ENCODE data around the gene PGPEP1.

Gene PGPEP1

DNA sequence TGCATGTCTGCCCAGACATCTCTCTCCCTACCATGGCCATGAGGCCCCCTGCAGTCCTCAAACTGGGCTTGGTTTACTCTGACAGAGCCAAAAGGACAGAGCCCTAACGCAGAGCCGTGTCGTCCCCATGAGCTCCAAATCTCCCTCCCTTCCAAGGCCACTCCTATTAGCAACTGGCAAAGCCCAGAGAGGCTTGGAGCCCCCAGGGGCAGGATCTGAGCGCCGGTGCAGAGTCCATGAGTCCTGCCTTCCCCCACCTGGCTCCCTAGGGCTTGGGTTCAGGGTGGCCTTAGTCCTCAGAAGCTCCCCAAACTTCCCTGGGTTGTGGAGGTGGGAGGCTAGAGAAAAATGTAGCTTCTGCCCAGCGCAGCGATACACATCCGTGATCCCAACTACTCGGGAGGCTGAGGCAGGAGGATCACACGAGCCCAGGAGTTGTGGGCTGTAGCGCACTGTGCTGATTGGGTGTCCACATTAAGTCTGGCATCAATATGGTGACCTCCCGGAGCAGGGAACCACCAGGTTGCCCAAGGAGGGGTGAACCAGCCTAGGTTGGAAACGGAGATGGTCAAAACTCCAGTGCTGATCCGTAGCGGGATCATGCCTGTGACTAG is 7.4 kb upstream of the PGPEP1 start:
- no peak overlapping the region for H3K4me3 ChIP-seq (ENCODE audit: low read length, poor library complexity, severe bottlenecking)
- no peaks in the 10 kb centered on the region for H3K36me3 ChIP-seq (ENCODE audit: insufficient read depth, low read length)
- no peaks in the 10 kb centered on the region for H3K27me3 ChIP-seq (ENCODE audit: insufficient read depth, low read length, poor library complexity, severe bottlenecking)
- TF ChIP-seq EZH2phosphoT487 (IDR thresholded peaks at IDR 0.05; ENCODE audit: borderline replicate concordance) = no peak
- TF ChIP-seq, protein P1, sequence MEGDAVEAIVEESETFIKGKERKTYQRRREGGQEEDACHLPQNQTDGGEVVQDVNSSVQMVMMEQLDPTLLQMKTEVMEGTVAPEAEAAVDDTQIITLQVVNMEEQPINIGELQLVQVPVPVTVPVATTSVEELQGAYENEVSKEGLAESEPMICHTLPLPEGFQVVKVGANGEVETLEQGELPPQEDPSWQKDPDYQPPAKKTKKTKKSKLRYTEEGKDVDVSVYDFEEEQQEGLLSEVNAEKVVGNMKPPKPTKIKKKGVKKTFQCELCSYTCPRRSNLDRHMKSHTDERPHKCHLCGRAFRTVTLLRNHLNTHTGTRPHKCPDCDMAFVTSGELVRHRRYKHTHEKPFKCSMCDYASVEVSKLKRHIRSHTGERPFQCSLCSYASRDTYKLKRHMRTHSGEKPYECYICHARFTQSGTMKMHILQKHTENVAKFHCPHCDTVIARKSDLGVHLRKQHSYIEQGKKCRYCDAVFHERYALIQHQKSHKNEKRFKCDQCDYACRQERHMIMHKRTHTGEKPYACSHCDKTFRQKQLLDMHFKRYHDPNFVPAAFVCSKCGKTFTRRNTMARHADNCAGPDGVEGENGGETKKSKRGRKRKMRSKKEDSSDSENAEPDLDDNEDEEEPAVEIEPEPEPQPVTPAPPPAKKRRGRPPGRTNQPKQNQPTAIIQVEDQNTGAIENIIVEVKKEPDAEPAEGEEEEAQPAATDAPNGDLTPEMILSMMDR (conservative IDR thresholded peaks at IDR 0.05; ENCODE audit: low read length) = no peak
- peaks cover 8% of the 10 kb centered on the region for H3K4me1 ChIP-seq (ENCODE audit: insufficient read depth, low read length, poor library complexity, severe bottlenecking)
- H3K4me2 ChIP-seq (ENCODE audit: low read depth, low read length, poor library complexity, severe bottlenecking) = no peak overlapping the region
- no peaks in the 10 kb centered on the region for H3K9me2 ChIP-seq (replicated peaks; ENCODE audit: low read depth, low read length)
- no peaks in the 10 kb centered on the region for H3K9me3 ChIP-seq (ENCODE audit: insufficient read depth, low read depth, low read length)
- no peaks in the 10 kb centered on the region for H3K79me2 ChIP-seq (ENCODE audit: insufficient read depth, low read length)
- no peaks in the 10 kb centered on the region for H3F3A ChIP-seq (ENCODE audit: low read depth)
- no peak overlapping the region for H2AFZ ChIP-seq (ENCODE audit: low read length)
- H3K9ac ChIP-seq (ENCODE audit: low read depth, low read length, poor library complexity, severe bottlenecking) = no peak overlapping the region
- no peaks in the 10 kb centered on the region for H4K20me1 ChIP-seq (ENCODE audit: insufficient read depth, low read length, poor library complexity, severe bottlenecking)

DNA sequence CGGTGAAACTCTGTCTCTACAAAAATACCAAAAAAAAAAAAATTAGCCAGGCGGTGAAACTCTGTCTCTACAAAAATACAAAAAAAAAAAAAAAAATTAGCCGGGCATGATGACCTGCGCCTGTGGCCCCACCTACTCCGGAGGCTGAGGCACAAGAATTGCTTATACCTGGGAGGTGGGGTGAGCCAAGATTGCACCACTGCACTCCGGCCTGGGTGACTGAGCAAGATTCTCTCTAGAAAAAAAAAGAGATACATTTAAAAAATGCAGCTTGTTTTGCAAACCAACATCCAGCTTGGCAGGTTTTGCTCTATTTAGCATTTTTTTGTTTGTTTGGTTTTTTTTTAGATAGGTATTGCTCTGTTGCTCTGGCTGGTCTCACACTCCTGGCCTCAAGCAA is 6.7 kb upstream of the PGPEP1 start:
- TF ChIP-seq, protein P1 (conservative IDR thresholded peaks at IDR 0.05; ENCODE audit: low read length) = no peak
- no peaks in the 10 kb centered on the region for H3F3A ChIP-seq (ENCODE audit: low read depth)
- no peak overlapping the region for H3K4me2 ChIP-seq (ENCODE audit: low read depth, low read length, poor library complexity, severe bottlenecking)
- H4K20me1 ChIP-seq (ENCODE audit: insufficient read depth, low read length, poor library complexity, severe bottlenecking) = no peaks in the 10 kb centered on the region
- peaks cover 7% of the 10 kb centered on the region for H3K4me1 ChIP-seq (ENCODE audit: insufficient read depth, low read length, poor library complexity, severe bottlenecking)
- H3K9ac ChIP-seq (ENCODE audit: low read depth, low read length, poor library complexity, severe bottlenecking) = no peak overlapping the region
- no peak overlapping the region for H2AFZ ChIP-seq (ENCODE audit: low read length)
- H3K79me2 ChIP-seq (ENCODE audit: insufficient read depth, low read length) = no peaks in the 10 kb centered on the region
- no peak overlapping the region for H3K4me3 ChIP-seq (ENCODE audit: low read length, poor library complexity, severe bottlenecking)
- H3K27me3 ChIP-seq (ENCODE audit: insufficient read depth, low read length, poor library complexity, severe bottlenecking) = no peaks in the 10 kb centered on the region
- no peaks in the 10 kb centered on the region for H3K36me3 ChIP-seq (ENCODE audit: insufficient read depth, low read length)
- H3K9me3 ChIP-seq (ENCODE audit: insufficient read depth, low read depth, low read length) = no peaks in the 10 kb centered on the region
- no peaks in the 10 kb centered on the region for H3K9me2 ChIP-seq (replicated peaks; ENCODE audit: low read depth, low read length)

- H3F3A ChIP-seq (ENCODE audit: low read depth) = no peaks in the 10 kb centered on the region
- H4K20me1 ChIP-seq (ENCODE audit: insufficient read depth, low read length, poor library complexity, severe bottlenecking) = no peaks in the 10 kb centered on the region
- peaks cover 6% of the 10 kb centered on the region for H3K4me1 ChIP-seq (ENCODE audit: insufficient read depth, low read length, poor library complexity, severe bottlenecking)
- H3K36me3 ChIP-seq (ENCODE audit: insufficient read depth, low read length) = no peaks in the 10 kb centered on the region
- no peak overlapping the region for H3K4me3 ChIP-seq (ENCODE audit: low read length, poor library complexity, severe bottlenecking)
- H2AFZ ChIP-seq (ENCODE audit: low read length) = no peak overlapping the region
- no peaks in the 10 kb centered on the region for H3K9me3 ChIP-seq (ENCODE audit: insufficient read depth, low read depth, low read length)
- H3K9me2 ChIP-seq (replicated peaks; ENCODE audit: low read depth, low read length) = no peaks in the 10 kb centered on the region
- peaks cover 7% of the 10 kb centered on the region; the same call in 1 of the 2 replicates for H3K79me2 ChIP-seq (ENCODE audit: insufficient read depth, low read length)
- TF ChIP-seq EZH2phosphoT487 (IDR thresholded peaks at IDR 0.05; ENCODE audit: borderline replicate concordance) = no peak
- TF ChIP-seq, protein P1 (conservative IDR thresholded peaks at IDR 0.05; ENCODE audit: low read length) = no peak
- H3K27me3 ChIP-seq (ENCODE audit: insufficient read depth, low read length, poor library complexity, severe bottlenecking) = no peaks in the 10 kb centered on the region
- no peak overlapping the region for H3K4me2 ChIP-seq (ENCODE audit: low read depth, low read length, poor library complexity, severe bottlenecking)
- no peak overlapping the region for H3K9ac ChIP-seq (ENCODE audit: low read depth, low read length, poor library complexity, severe bottlenecking)
These were observed 4.3 kb upstream of the PGPEP1 start for GRCh38 chr19:18336121-18336520.

Measured in Loucy (cell line).